NCI-H774 (cell line): Measurements from ENCODE around the gene R3HDM2.
"Not testable (repeated sequence)": the region's sequence is repeated elsewhere in the genome, so short reads cannot be mapped to it uniquely, and the experiment has no call there.

Experiments used
- DNase-seq: peaks from one replicate; lab custom pipeline; 2025; lab: John Stamatoyannopoulos, UW

The R3HDM2 gene

GRCh38 chr12:57377103-57377840, 53.6 kb downstream of the R3HDM2 start:
- no peak for DNase-seq

DNA sequence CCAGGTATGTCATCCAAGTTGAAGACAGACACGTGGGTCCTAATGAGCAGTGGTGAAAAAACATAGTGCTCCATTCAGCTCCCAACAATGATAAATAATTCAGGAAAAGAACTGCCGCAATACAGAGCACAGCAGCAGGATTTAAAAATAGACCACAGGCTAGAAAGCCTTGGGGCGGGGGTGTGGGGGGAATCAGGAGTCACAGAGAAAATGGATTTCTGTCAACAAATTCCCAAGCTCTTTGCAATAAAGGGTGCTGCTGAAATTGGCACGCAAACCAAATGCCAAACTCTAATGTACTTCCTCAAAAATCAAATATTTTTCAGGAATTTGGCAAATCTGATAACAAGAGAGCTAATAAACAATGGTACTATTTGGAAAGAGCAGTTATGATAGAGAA, 58.6 kb downstream of the R3HDM2 start:
- DNase-seq: no peak

DNA sequence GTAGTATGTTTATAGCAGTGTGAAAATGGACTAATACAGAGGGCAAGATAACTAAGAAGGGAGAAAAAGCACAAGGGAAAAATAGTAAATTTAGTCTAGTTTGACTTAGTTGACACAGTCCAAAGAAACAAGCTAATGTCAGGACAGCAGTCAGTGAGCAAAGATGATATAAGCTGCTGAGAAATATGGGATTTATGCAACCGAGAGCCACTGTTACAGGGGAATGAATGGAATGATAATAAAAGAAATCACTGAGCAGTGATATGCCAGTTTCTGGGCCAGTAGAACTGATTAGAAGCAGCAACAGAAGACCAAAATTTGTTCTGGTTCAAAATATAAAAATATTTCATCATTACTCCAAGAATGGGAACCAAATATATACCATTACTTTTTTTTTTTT, 60.1 kb downstream of the R3HDM2 start:
- DNase-seq: no peak

DNA sequence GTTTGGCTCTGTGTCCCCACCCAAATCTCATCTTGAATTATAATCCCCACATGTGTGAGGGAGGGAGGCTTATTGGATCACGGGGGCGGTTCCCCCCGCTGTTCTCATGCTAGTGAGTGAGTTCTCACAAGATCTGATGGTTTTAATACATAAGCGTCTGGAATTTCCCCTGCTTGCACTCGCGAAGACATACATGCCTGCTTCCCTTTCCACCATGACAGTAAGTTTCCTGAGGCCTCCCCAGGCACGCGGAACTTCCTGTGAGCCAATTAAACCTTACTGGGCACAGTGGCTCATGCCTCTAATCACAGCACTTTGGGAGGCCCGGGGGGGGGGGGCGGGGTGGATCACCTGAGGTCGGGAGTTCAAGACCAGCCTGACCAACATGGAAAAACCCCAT, 60.8 kb downstream of the R3HDM2 start:
- no peak for DNase-seq

- no peak for DNase-seq
Observed at GRCh38 chr12:57369202-57369601, 61.6 kb downstream of the R3HDM2 start.

DNA sequence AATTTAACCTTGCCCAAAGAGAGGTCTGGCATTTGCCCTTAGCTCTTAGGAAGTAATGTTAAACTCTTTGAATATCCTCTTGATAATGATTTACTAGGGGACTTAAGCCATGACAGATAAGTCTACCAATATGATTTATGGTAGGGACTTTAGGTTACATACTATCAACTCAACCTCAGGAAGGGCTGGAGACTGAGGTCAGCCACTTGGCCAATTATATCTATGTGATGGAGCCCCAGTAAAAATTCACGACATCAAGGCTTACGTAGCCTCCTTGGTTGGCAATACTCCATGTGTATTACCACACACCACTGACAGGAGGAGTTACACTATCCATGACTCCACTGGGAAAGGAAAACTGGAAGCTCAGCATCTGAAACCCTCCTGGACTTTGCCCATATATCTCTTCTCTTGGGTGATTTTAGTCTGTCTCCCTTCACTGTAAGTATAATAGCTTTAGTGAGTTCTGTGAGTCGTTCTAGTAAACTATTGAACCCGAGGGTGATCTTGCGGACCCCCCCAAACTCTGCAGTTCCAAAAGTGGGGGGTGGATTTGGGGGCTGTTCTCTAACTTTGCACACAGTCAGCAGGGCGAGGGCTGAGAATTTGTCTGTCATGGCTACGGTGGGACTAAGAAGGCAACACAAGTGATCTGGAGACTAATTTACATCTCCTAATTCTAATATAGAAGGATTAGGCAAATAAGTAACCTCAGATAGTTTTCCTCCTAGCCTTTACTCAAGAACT, 62.3 kb downstream of the R3HDM2 start:
- DNase-seq: no peak

DNA sequence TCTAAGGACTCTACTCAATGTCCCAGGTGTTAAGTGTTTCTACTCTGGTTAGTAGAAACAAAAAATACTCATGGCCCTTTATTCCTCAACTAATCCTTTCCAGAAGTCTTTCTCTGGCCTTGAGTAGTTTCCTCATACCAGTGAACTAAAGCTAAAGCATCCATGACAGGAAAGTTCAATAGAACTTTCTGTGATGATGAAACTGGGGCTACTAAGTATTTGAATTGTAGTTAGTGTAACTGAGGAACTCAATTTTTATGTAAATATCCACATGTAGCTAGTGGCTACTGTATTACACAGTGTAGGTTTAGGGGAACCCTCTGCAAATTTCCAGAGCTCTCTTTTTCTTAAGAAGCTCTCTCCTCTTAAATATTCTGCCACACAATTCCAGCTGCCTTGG, 63.7 kb downstream of the R3HDM2 start:
- DNase-seq: no peak

- no peak for DNase-seq
Observed at GRCh38 chr12:57366315-57366714, 64.5 kb downstream of the R3HDM2 start.

DNA sequence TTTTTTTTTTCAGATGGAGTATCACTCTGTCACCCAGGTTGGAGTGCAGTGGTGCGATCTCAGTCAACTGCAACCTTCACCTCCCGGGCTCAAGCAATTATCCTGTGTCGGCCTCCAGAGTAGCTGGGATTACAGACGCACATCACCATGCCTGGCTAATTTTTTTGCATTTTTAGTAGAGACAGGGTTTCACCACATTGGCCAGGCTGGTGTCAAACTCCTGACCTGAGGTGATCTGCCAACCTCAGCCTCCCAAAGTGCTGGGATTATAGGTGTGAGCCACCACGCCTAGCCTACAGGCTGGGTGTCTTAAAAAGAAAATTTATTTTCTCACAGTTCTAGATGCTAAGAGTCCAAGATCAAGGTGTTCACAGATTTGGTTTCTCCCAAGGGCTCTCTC, 66.7 kb downstream of the R3HDM2 start:
- not testable (repeated sequence) for DNase-seq

GRCh38 chr12:57360468-57360867, 70.4 kb downstream of the R3HDM2 start:
- no peak for DNase-seq

DNA sequence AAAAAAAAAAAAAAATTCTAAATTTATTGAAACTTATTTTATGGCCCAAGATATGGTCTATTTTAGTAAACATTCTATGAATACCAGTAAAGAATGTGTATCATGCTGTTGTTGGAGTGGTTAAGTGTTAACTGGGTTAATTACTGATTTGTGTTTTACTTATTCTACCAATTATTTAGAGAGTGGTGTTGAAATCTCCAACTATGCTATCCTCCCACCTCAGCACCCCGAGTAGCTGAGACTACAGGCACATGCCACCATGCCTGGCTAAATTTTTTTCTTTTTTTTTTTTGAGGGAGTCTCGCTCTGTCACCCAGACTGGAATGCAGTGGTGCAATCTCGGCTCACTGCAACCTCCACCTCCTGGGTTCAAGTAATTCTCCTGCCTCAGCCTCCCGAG, 72.2 kb downstream of the R3HDM2 start:
- DNase-seq: no peak

DNA sequence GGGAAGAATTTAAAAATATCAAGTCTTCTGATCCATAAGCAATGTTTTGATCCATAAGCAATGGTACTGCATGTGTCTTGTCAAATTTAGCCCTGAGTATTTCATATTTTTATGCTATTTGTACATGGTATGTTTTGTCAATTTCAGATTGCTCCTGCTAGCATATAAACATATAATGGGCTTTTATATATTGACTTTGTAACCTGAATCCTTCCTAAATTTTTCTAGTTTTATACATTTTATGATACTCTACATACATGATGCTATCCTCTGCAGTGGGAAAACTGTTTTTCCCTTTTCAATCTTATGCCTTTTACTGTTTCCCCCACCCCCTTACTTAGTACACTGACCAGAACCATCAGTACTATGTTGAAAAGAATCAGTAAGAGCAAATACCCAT, 75.1 kb downstream of the R3HDM2 start:
- DNase-seq: no peak

GRCh38 chr12:57352166-57352565, 78.7 kb downstream of the R3HDM2 start:
- no peak for DNase-seq

DNA sequence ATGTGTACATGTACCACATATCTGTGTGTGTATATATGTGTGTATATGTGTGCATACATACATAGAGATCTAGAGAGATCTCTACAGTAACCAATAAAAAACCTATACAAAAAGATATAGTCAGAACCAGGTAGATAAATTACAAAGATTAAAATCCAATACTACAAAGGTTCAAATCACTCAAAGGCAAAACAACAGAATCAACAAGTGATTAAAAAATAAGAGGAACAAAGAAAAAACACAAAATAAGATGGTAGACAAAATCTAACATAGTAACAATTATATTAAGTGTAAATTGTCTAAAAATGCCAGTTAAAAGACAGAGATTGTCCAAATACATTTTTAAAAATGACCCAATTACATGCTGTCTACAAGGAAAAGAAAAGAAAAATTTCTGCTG, 83.6 kb downstream of the R3HDM2 start:
- no peak for DNase-seq

DNA sequence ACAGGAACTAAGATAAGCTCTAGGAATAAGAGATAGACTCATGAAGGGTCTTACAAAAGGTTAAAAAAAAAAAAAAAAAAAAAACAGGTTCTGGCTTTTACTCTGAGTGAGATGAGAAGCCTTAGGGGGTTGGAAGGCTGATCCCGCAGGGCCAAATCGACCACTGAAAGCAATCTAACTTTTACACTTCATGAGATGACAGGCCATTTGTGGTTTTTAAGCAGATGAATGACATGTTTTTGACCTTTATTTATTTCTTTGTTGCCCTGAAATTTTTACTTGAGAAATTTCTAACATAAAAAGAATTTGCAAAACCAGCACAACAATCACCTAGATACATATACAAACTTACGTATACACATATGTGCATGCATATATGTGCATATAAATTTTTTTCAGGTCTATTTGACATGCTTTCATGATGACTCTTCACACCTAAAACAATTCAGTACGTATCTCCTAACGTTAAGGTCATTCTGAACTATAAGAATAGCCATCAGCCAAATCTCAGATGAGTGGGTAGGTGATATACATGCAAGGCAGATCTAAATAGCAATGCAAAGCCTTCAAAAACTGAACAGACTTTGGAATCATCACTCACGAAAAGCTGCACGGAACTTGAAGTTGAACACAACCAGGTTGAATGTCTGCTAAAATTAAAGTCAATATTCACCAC, 87.0 kb downstream of the R3HDM2 start:
- DNase-seq: no peak

- DNase-seq: no peak
Observed at GRCh38 chr12:57342207-57342691, 88.6 kb downstream of the R3HDM2 start.

GRCh38 chr12:57341275-57341990, 89.4 kb downstream of the R3HDM2 start:
- no peak for DNase-seq

DNA sequence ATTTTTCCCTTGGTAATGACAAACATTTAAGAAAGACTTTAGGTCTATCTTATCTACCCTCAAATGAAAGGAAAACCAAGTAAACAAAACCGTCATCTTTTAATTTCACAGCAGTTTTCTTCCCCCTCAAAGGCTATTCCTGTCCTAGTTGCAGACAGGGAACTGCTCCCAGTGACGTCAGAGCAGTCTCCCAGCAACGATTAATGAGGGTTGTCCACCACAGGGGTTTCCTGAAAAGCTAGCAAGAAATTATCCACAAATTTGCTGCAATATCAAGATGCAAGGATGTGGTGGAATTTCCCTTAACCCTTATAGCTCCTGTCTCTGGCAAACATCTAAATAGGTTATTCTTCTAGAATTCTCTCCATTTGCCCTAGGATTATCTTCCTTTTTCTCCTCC, 90.7 kb downstream of the R3HDM2 start:
- no peak for DNase-seq

DNA sequence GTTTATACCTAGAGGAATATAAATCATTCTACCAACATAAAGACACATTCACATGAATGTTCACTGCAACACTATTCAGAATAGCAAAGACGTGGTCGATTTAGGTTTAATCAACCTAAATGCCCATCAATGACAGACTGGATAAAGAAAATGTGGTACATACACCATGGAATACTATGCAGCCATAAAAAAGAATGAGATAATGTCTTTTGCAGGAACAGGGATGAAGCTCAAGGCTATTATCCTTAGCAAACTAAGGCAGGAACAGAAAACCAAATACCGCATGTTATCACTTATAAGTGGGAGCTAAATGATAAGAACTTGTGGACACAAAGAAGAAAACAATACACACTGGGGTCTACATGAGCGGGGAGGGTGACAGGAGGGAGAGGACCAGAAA, 94.5 kb downstream of the R3HDM2 start:
- DNase-seq: not testable (repeated sequence)

DNA sequence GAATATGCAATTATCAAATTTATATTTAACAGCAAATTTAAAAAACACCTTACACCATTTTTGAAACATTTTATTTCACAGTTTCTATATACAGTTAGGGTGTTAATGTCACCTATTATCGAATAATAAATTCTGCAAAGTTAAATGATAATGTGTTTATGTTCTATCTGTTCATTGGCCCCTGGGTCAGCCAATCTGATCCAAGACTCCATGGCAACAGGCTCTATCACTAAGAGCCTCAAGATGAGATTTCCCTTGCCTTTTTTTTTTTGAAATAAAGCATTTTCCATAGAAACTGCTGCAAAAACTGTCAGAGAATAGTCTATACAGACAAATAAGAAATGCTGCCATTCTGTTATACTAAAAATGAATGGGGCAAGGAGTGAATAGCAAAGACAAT, 96.6 kb downstream of the R3HDM2 start:
- DNase-seq: no peak

DNA sequence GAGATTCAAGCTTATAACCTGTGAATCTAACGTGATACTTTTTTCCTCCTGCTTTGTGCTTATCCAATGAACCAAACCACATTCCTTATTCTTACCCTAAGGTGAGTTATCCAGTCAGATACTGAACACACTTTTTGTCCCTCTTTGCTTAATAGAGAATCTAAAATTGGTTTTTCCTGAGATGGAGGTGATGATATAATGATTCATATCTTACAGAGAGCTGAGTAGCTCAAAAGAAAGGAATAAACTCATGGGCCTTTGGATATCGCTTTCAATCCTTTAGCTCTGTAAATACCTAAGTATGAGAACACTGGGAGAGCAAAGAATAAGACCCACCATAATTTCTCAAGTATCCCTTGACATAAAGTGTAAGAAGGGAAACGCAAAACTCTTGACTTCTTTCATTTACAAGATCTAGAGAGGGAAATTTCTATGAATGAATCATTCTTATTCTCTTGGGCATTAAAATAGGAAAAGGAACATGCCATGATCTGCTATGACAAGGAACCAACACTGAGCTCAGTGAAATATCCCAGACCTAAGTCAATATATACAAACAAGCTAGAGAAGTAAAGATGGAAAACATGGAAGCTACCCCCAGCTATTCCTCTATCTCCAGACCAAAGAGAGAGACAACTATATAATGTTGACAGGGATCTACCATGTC, 98.1 kb downstream of the R3HDM2 start:
- no peak for DNase-seq

DNA sequence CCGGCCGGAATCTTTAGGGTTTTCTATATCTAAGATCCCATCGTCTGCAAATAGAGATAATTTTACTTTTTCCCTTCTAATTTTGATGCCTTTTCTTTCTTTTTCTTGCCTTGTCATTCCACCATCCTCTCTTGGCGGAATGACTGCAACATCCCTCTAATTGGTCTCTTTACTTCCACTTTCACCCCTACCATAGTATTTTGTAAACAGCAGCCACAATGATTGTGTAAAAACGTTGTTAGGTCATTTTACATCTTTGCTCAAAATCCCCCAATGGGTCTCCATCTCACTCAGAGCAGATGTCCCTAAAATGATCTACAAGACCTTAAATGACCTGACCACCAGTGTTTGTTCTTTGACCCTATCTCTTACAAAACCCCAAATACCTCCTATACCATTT, 99.9 kb downstream of the R3HDM2 start:
- no peak for DNase-seq
